HL-60/S4 treated with retinoic acid at 250 ng/mL for 4 days and 3 days (cell line): ENCODE data around the gene DFFB.
"Not testable (repeated sequence)": the region's sequence is repeated elsewhere in the genome, so short reads cannot be mapped to it uniquely, and the experiment has no call there.

Experiments
- in situ Hi-C: fragments of 300-500 bp; cut with MboI; formaldehyde crosslinking; loops from 2 replicates; pipeline ENCODE4 v1.7.0; 2022; ENCODE audit warnings: low sequenced_read_pairs

DFFB gene

DNA sequence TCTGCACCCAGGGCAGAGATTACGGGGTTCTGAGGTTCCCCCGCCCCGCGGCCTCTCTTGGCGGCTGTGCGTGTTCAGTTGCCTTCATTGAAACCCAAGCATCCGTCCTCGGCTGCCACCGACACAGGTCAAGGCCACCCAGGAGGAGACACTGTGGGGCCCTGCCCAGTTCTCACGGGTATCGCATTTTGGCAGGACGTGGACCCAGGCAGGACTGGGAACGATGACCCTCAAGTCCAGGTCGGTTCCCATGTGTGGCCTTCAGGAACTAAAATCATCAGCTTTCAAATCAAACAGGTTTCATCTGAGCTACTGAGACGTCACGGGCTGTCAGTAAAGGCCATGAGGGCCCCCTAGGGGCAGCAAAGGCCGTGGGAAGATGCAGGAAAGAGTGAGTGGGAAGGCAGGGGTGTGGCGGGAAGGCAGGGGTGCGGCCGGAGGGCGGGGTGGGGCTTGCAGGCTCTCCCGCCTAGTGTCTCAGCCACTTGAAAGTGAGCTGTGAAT lies 49.8 kb downstream of the DFFB start:
- in situ Hi-C loops, result no loop called here

DNA sequence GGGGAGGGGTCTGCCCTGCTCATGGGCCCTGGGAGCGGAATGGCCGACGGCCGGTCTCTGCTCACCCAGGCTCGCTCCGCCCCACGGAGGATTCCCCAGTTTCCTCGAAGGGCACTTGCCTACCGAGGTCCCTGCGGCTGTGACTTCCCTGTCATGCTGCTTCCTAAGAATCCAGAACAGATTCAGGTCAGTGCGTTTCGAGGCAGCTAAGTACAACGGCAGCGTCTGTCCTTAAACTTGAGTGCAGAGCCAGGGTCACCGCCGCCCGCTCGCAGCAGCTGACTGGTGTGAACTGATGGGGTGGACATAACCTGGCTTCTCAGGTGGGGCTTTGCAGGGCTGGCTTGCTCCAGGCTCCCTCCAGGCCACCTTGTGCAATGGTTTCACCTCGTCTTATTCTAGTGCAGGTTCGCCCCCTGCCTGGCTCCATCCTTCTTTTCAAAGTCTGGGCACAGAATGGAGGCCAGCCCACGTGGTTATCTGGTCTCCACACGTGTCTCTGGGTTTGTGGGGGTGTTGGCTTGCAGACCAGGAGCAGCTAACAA lies 50.4 kb downstream of the DFFB start:
- in situ Hi-C loops, result no loop called here

DNA sequence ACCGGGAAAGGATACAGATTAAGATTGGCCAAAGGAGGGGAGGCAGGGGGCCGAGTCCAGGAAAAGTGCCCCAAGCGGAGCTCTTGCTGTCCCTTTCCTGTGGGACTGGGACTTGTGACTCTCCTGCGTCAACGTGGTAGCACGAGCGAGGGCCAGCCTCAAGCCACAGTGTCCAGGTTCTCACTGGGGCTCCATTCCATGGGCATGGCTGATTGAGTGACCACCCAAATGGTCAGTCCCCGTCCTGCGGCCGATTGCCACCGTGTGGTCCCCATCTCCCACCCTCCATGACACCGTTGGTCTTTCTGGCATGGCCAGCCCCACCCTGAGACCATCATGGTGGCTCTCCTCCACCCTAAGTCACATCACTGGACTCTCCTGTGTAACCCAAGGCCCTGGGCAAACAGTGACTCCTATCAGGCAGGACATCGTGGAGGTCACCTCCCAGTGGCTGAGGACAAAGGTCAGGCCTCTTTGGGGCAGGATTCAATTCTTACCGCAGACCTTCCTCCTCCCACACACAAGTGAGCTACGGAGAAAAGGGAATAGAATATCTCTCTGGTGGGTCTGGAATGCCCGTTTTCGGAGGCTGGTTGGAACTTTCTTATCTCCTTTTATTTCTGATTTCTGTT lies 51.7 kb downstream of the DFFB start:
- in situ Hi-C loops, result no loop called here

DNA sequence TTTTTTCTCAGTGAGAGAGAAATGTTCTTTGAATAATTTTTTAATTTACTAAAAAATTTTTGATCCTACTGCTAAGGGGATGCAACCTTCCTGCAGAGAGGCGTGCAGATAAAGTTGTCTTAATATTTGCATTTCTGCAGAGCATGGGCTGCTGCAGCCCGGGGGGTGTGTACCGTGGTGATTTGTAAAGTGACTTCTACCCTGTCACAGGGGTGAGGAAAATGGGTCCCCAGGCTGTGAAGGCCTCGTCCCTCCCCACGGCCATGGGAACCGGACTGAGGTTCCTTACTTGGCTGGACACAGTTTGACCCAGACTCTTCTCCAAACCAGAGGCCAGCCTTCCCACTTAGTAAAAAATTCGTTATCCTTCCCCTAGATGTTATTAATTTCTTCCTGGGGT lies 52.3 kb downstream of the DFFB start:
- in situ Hi-C loops, result no loop called here

DNA sequence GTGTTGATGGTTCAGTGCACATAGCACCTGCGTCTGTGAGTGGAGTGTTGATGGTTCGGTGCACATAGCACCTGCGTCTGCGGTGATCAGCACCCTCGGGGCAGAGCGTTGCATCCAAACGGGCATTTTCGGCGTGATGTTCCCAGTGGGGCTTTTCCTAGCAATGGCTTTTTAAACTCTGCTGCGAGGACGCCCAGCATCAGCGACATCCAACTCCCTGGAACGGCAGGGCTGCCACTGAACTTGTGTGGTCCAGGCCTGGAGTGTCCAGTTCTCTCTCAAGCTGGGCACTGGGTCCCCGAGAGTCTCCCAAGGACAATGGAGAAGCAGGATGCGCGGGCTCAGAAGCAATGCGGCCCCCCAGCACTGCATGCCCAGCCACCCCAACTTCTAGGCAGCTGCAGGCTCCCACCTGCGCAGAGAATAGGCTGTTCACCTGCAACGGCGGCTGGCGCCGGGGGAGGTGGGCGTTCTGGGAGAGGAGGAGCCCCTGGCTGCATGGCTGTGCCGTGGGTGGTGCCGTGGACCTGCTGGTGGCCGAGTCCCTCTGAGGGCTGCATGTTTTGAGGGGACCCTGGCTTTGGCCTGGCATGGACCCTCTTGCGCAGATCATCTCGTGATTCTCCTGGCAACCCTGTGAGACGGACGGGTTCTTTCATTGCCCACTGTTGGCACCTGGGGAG lies 52.9 kb downstream of the DFFB start:
- in situ Hi-C loops, result no loop called here

DNA sequence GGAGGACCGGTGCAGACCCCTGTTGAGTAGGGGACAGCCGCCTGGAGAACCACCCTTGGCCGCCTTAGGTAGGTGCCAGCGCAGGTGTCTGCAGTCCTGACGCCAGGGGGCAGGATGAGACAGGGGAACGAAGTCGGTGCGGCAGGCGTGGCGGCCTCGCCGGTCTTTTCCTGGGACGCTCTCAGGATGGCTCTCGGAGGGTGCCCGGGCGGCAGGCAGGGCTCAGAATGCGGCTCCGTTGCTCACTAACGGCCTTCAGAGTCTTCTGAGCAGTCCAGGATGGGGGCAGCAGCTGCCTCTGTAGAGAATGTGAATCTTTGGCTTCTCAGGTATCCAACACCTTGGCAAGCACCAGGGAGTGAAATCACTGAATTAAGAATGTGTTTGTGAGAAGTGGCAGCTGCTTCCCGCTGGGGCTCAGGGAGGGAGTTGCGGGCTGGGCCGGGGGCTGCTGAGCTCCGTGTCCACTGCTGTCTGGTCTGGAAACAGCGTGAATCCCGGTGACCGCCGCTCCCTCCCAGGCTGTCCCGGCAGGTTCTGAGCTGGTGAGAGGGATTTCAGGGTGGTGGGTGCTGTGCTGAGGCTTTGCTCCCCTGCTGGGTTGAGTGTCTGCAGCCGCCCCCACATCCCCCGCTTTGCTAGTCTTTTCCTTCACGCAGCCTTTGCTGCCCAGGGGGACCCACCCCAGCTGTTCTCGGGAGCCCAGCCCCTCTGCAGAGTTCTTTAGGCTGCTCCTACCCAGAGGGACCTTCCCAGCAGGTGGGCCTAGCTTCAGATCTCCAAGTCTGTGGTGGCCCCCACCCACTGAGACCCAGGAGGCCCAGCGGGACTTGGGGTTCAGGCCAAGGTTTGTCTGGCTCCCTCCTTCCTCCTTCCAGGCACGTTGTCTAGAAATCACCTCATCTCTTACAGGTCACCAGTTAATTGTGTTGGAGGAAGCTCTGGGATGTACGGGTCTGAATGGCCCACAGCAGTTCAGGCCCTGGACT lies 53.9 kb downstream of the DFFB start:
- in situ Hi-C loops, result no loop called here

DNA sequence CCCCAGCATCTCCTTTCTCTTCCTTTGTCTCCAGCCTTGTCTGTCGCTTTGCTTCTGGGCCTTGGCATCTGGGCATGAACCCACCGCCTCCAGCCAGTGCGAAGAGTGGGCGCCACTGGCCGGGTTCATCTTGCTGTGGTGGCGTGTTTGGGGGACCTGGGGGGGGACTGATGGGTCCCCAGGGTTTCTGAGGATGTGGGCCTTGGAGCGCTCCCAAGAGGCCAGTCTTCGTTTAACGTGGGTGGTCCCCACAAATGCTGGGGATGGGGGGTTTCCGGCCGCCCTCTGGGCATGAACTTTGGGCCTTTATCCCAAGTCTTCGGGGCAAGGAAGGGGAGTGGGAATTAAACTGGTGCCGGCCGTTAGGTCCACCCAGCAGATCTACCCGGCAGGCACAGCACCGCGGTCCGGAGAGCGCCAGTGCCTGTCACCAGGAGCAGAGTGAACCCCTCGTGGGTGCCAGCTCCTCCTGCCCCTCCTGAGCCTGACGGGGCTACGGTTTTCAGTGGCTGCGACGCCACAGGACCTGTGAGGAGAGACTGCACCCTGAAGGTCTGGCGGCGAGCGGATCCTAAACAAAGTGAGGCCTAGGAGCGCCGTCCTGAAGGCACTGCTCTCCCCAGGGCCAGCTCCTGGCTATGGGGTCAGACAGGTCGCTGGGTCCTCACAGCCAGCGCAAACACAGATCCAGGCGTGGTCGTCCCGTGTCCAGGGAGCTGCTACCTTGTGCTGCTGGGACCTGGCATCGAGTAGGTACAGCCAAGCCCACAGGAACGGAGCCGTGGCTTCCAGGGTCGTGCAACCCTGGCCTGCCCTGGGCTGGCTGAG lies 54.9 kb downstream of the DFFB start:
- in situ Hi-C loops, result no loop called here

DNA sequence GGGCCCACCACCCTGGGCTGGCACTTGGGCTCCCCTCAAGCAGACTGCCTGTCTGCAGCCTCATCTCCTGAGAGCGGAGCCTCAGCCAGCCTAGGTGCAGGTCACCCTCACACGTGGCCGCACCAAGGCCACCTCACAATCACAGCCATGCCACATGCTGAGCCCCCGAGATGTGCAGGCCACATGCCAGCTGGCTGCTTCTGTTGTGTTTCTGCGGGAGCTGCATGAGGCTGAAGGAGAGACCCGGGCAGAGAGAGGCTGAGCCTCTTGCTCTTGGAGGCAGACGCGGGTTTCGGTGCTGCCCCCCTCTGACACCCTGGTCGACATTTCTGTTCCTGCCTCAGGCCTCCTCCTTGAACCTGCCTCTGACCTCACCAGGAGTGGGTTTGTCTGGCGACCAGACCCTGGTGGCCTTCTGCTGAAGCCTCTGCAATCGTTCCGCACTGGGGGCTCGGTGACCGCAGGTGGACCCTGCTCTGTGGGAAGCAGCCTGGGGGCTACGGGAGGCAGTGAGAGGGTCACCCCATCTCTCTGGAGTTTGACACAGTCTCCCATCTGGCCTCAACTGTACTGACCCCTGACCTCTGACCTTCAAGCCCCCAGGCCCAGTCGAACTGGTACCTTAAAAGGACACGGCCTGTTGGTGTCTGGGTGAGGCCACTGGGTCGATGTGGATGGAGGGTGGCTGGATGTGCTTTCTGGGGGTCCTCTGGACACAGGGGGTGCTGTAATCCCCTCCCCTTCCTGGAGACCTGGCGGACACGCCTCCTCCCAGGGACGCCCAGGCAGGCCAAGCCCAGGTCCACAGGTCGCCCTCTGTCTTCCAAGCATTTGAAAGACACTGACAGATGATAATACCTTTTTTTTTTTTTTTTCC lies 55.8 kb downstream of the DFFB start:
- in situ Hi-C loops, result no loop called here

DNA sequence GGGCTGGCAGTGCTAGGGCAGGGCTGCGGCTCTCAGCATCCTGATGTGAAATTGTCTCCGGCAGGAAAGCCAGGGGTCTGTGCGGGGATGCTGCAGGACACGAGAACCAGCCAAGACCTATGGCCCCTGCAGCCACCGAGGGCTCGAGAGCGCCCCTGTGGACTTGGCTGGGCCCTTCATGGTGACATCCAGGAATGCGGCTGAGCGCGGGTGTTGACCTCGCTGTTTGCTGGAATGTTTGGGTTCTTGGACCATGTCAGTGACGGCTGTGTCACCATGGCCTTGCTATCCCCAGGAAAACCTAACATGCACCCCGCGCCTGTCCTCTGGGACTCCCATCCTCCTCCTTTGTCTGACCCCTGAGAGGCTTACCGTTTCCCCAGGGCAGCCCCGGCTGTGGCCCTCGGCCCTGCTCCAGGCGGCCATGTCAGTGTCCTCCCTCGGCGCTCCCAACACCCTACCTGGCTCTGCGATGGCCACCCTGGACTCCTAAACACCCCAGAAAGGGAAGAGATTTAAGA lies 57.1 kb downstream of the DFFB start:
- in situ Hi-C loops, result no loop called here

DNA sequence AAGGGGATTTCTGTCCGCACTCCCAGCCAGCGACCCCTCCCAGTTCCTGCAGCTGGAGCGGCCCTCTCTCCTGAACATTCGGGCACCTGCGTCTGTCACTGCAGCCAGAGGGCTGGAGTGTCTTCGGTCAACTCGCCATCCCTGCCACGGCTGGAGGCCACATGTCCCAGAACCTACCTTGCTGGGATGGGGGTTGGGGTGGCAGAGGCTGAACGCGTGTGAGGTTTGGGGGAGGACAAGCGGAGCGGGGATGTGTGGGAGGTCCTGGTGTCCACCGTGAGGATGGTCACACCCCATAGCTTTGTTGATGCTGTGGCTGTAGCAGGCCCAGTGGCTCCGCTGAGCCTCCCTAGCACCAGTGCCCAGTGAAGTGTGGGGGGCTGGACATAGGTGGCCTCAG lies 57.6 kb downstream of the DFFB start:
- in situ Hi-C loops, result no loop called here

DNA sequence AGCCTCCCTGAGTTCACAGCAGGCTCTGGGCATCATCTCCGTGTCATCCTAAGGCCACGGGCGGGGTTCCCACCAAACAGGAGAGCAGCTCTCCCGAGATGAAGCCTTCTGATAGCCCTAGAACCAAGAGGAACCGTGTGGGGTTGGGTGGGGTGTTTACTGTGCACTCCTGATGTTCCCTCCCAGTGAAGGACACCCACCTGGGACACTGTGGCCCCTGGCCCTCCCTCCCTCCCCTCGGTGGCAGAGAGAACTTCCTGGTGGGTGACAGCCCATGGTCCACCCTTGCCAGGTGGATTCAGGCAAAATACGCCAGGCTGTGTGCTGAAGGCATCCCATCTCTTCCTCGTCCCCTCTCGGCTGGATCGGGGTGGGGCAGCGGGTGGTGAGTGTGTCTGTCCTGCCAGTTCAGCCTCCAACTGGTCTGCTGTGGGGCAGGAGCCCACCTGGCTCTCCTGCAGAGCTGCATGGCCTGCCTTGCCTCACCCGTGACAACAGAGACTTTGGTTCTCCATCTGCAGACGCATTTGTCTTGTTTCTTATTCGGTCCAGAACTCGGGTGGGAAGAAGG lies 58.4 kb downstream of the DFFB start:
- in situ Hi-C loops, result no loop called here

DNA sequence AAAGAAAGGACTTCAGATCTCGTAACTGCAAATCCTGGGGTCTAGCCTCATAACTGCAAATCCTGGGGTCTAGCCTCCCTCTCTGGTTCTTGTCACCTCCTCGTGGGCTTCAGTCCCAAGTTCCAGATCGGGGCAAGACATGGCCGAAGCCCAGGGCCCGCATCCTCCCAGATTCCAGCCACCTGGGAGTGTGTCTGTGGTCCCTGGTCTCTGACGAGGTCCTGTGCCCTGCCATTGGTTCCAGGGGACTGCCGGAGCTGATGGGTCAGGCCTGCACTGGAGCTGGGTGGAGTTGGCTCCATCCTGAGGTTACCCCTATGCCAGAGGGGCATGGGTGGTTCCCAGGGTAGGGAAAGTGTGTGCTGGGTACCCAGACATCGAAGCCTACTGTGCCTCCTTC lies 60.5 kb downstream of the DFFB start:
- in situ Hi-C loops, result no loop called here

DNA sequence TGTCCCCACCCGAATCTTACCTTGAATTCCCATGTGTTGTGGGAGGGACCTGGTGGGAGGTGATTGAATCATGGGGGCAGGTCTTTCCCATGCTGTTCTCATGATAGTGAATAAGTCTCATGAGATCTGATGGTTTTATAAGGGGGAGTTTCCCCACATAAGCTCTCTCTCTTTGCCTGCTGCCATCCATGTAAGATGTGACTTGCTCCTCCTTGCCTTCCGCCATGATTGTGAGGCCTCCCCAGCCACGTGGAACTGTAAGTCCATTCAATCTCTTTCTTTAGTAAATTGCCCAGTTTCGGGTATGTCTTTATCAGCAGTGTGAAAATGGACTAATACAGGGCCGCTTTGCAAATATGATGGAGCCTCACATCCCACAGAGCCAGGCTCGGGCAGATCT lies 61.1 kb downstream of the DFFB start:
- in situ Hi-C loops, result not testable (repeated sequence)

DNA sequence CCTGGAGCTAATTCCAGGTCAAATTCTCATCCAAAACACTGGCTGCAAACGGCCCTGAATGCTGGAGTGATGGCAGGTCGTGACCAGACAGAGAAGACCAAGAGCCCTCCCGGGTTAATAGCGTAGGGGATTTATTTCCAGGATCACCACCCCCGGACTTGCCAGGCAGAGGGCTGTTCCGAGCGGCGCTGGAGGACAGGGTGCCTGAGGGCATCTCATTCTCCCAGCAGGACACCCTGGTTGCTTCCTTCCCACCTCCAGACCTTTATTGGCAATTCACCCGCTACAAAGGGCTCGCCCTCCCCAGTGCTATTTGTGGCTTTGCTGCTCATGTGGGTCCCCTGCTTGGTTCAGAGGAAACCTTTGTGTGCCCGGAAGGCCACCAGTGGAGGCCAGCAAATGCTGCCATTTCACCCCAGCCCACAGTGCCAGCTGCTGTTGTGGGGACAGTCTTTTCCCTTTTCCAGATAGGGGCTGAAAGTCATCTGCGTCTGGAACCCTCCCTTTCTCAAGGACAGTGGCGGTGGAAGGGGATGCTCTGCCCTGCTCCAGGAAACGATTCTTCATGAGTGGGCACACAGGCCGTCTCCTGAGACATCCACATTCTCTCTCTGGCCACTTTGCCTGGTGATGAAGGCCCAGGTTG lies 61.8 kb downstream of the DFFB start:
- in situ Hi-C loops, result no loop called here

DNA sequence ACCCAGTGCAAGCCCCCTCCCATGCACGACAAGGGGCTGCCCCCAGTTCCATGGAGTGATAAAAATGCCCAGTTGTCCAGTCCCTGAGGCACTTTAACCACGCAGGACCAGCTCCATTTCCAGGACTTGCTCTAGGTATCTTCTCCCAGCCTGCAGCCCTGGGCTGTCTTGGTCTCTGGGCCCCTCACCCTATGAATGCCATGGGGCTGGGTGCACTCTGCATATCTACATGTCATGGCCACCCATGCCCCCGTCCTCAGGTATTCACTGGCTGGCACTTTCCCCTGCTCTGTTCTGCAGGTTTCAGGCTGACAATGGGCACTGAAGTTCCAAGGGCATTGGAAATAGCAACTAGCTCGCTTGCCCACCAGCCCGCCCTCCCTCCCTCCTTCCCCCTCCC lies 62.4 kb downstream of the DFFB start:
- in situ Hi-C loops, result no loop called here

DNA sequence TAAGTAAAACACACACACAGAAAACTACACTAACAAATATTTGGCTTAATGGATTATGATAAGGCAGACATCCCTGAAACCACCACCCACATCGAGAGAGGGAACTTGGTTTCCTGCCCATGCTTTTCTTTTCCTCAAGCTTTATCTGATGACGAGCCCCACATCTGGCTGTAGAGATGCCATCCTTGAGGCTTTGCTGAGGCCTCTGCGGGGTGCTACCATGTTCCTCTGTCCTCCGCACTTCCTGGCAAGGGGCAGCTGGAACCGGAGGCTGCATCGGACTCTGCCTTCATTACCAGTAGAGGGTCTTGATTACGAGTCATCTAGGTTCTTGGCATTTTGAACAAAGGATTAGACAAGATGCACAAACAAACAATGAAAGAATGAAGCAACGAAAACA lies 64.5 kb downstream of the DFFB start:
- in situ Hi-C loops, result no loop called here

DNA sequence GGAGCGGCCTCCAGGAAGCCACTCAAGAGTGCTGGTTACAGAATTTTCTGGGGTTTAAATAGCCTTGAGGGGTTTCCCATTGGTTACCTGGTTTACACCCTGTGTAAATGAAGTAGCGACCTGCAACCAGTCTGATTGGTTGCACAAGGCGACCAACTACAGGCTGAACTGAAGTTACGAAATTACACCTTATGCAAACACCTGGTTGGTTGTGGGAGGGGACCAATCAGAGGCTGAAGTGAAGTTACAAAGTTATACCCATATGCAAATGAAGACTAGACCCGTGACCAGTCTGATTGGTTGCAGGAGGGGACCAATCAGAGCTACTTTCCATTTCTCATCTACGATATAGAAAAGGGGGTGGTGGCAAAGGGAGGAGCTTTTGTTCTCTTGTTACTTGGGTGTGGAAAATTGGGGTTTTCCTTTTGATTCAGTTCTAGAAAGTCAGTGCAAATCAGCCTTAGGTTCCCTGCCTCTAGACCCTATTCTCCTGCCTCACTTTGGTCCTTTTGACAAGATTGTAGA lies 65.0 kb downstream of the DFFB start:
- in situ Hi-C loops, result no loop called here

DNA sequence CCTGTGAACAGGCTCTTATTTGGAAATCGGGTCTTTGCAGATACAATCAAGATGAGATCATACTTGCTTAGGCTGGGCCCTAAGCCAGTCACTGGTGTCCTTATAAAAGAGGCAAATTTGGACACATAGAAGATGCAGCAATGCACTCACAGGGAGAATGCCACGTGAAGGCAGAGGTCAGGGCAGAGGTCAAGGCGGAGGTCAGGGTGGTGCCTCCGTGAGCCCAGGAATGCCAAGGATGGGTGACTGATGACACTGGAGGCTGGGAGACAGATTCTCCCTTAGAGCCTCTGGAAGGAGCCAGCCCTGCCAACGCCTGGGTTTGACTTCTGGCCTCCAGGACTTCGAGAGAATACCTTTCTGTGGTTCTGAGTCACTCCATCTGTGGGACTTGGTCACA lies 65.6 kb downstream of the DFFB start:
- in situ Hi-C loops, result no loop called here
